Liver (tissue), 9 donors: ENCODE measurements around the gene GRID2IP. TPM values are rescaled to one million over a fixed set of nuclear protein-coding genes. Genes with fewer than 3 reads are reported as not detected.

Source experiments
- DNase-seq: peaks from one replicate; pipeline ENCODE4 v3.0.0-alpha.2; 2017; ENCODE audit warnings: low spot score
- H3K27ac ChIP-seq, 2 donors: one replicate each; pipeline ENCODE4 v1.7.0; 2013; ENCODE audit warnings: inconsistent platforms in 2 of 2, low read length in 2 of 2, control low read depth in 1 of 2, low read depth in 1 of 2, mild to moderate bottlenecking in 1 of 2
- H3K27me3 ChIP-seq, 4 donors: one replicate each; pipeline versions ENCODE4 v1.6.1 to v1.7.0; 2013; ENCODE audit warnings: low read length in 3 of 4, inconsistent platforms in 1 of 4, mild to moderate bottlenecking in 1 of 4, moderate library complexity in 1 of 4; ENCODE audit not compliant: control insufficient read depth in 4 of 4, insufficient read depth in 4 of 4
- H3K36me3 ChIP-seq, 4 donors: one replicate each; pipeline versions ENCODE4 v1.6.1 to v1.7.0; 2013; ENCODE audit warnings: low read length in 3 of 4, mild to moderate bottlenecking in 3 of 4, low read depth in 1 of 4, moderate library complexity in 1 of 4; ENCODE audit not compliant: control insufficient read depth in 4 of 4, insufficient read depth in 3 of 4
- H3K4me1 ChIP-seq, 4 donors: one replicate each; pipeline versions ENCODE4 v1.6.1 to v1.7.0; 2013; ENCODE audit warnings: low read length in 3 of 4, mild to moderate bottlenecking in 3 of 4, moderate library complexity in 1 of 4; ENCODE audit not compliant: control insufficient read depth in 4 of 4, insufficient read depth in 4 of 4
- H3K4me3 ChIP-seq, 3 donors: one replicate each; pipeline versions ENCODE4 v1.6.1 to v1.7.0; 2013; ENCODE audit warnings: low read length in 3 of 3, control low read depth in 1 of 3, low read depth in 1 of 3, mild to moderate bottlenecking in 1 of 3
- H3K9ac ChIP-seq, 2 donors: one replicate each; pipeline ENCODE4 v1.7.0; 2013; ENCODE audit warnings: low read length in 2 of 2, mild to moderate bottlenecking in 2 of 2, moderate library complexity in 2 of 2, control low read depth in 1 of 2, low read depth in 1 of 2
- H3K9me3 ChIP-seq, 4 donors: one replicate each; pipeline versions ENCODE4 v1.6.1 to v1.7.0; 2013; ENCODE audit warnings: low read length in 3 of 4; ENCODE audit not compliant: control insufficient read depth in 4 of 4
- ATF3 ChIP-seq: IDR thresholded peaks from 2 replicates; pipeline ENCODE4 v1.6.1; 2016; ENCODE audit warnings: antibody characterized with exemption
- CTCF ChIP-seq: fragments of 150-350 bp; IDR thresholded peaks from 2 replicates; pipeline ENCODE4 v1.5.1; 2017; ENCODE audit warnings: improper control_type of control experiment, low read depth, low read length; ENCODE audit not compliant: missing input control
- EGR1 ChIP-seq, 2 donors: IDR thresholded peaks; 2 replicates each; pipeline ENCODE4 v1.6.1; 2016 to 2018; ENCODE audit warnings: antibody characterized with exemption in 2 of 2, low read depth in 2 of 2
- FOXA1 ChIP-seq: IDR thresholded peaks from 2 replicates; pipeline ENCODE4 v1.6.1; 2016; ENCODE audit warnings: antibody characterized with exemption
- FOXA2 ChIP-seq: IDR thresholded peaks from 2 replicates; pipeline ENCODE4 v1.6.1; 2016; ENCODE audit warnings: antibody characterized with exemption
- GABPA ChIP-seq, 2 donors: IDR thresholded peaks in 1 of 2; conservative IDR thresholded peaks in 1 of 2; 2 replicates each; pipeline ENCODE4 v1.6.1; 2016; ENCODE audit warnings: antibody characterized with exemption in 2 of 2, mild to moderate bottlenecking in 1 of 2, moderate library complexity in 1 of 2
- HNF4A ChIP-seq, 2 donors: conservative IDR thresholded peaks; 2 replicates each; pipeline ENCODE4 v1.6.1; 2016; ENCODE audit warnings: antibody characterized with exemption in 2 of 2, mild to moderate bottlenecking in 2 of 2
- HNF4G ChIP-seq: IDR thresholded peaks from 2 replicates; pipeline ENCODE4 v1.6.1; 2016; ENCODE audit warnings: antibody characterized with exemption
- JUND ChIP-seq, 2 donors: IDR thresholded peaks; 2 replicates each; pipeline ENCODE4 v1.6.1; 2016; ENCODE audit warnings: antibody characterized with exemption in 2 of 2
- MAX ChIP-seq: IDR thresholded peaks from 2 replicates; pipeline ENCODE4 v1.6.1; 2016; ENCODE audit warnings: antibody characterized with exemption
- NR2F2 ChIP-seq: IDR thresholded peaks from 2 replicates; pipeline ENCODE4 v1.6.1; 2016; ENCODE audit warnings: antibody characterized with exemption
- RAD21 ChIP-seq, 2 donors: IDR thresholded peaks; 2 replicates each; pipeline ENCODE4 v1.6.1; 2016; ENCODE audit warnings: antibody characterized with exemption in 2 of 2, mild to moderate bottlenecking in 2 of 2
- REST ChIP-seq: IDR thresholded peaks from 2 replicates; pipeline ENCODE4 v1.6.1; 2016; ENCODE audit warnings: antibody characterized with exemption, mild to moderate bottlenecking
- RXRA ChIP-seq, 2 donors: IDR thresholded peaks; 2 replicates each; pipeline ENCODE4 v1.6.1; 2017 to 2018; ENCODE audit warnings: antibody characterized with exemption in 2 of 2, mild to moderate bottlenecking in 1 of 2
- TAF1 ChIP-seq: conservative IDR thresholded peaks from 2 replicates; pipeline ENCODE4 v1.6.1; 2016; ENCODE audit warnings: antibody characterized with exemption, mild to moderate bottlenecking
- YY1 ChIP-seq: IDR thresholded peaks from 2 replicates; pipeline ENCODE4 v1.6.1; 2016; ENCODE audit warnings: antibody characterized with exemption, mild to moderate bottlenecking
- ZBTB33 ChIP-seq: IDR thresholded peaks from 2 replicates; pipeline ENCODE4 v1.6.1; 2016; ENCODE audit warnings: antibody characterized with exemption
- WGBS: extraction: QIAGEN DNeasy Blood & Tissue Kit; methylation state at CpG from one replicate; pipeline ENCODE4 v1.1.7; 2013; 5-methylcytosine and 5-hydroxymethylcytosine counted together
- polyA plus RNA-seq, 2 donors: library from polyadenylated mRNA; stranded (reverse) in 1 of 2; unstranded in 1 of 2; fragments of 200-250 nt in 1 of 2; fragments of >200 nt in 1 of 2; fragmentation: Nextera tagmentation in 1 of 2; extraction: Ambion mirVana in 1 of 2; gene quantifications; one replicate each; pipeline versions ENCODE4 v1.2.1 to v1.2.3, GENCODE V29; 2013 to 2015
- total RNA-seq, 2 donors: library from RNA; depleted of rRNA; stranded (reverse); fragments of >200 nt; gene quantifications; one replicate each; pipeline ENCODE4 v1.2.3, GENCODE V29; 2014
- donor health status: healthy.
- donor health status: healthy.
- donor health status: healthy.
- donor health status: healthy.
- donor health status: healthy.

GRID2IP gene
- total and polyA plus RNA-seq, 4 donors, result 0.05 to 0.08 TPM; not detected in 2

- Histone ChIP-seq H3K9ac (no peak overlapping the region), H3K9me3 (no peaks in the 10 kb centered on the region), H3K27ac (no peak overlapping the region), H3K4me3 (no peak overlapping the region), H3K4me1 (peaks cover 0 to 12% (median 9%) of the 10 kb centered on the region in 4 donors), H3K27me3 (no peaks in the 10 kb centered on the region), H3K36me3 (peaks cover 2 to 7% (median 4%) of the 10 kb centered on the region in 4 donors)
- TF ChIP-seq RXRA (IDR thresholded peaks at IDR 0.05) (no peak), JUND (IDR thresholded peaks at IDR 0.05) (no peak), ZBTB33 (no peak), YY1 (no peak), TAF1 (no peak), GABPA (IDR thresholded peaks at IDR 0.05 in 1 of 2, conservative IDR thresholded peaks at IDR 0.05 in 1 of 2) (no peak), HNF4G (no peak), RAD21 (IDR thresholded peaks at IDR 0.05) (no peak), HNF4A (conservative IDR thresholded peaks at IDR 0.05) (no peak), FOXA2 (no peak), NR2F2 (no peak), EGR1 (IDR thresholded peaks at IDR 0.05; ENCODE audit: low read depth in 2 of 2) (no peak), CTCF (no peak), REST (no peak), FOXA1 (no peak), ATF3 (no peak), MAX (no peak)
- DNase-seq, result no peak
- 72% methylated on average over 9 of the region's 9 CpGs for WGBS
Measured at GRCh38 chr7:6575281-6576023, 24.2 kb upstream of the GRID2IP start.
